GM08714 (cell line): ENCODE data around the gene BSPRY.
"Not testable (repeated sequence)": the region's sequence is repeated elsewhere in the genome, so short reads cannot be mapped to it uniquely, and the experiment has no call there.

Experiments used
- H3K4me3 ChIP-seq: fragments of 200-500 bp; sonication (Bioruptor generic); 2 replicates; pipeline ENCODE4 v1.5.1; 2014; ENCODE audit warnings: mild to moderate bottlenecking, low read length, inconsistent platforms
- ZNF274 ChIP-seq: IDR thresholded peaks from 2 replicates; pipeline ENCODE4 v1.6.1; 2012; ENCODE audit warnings: mild to moderate bottlenecking, low read depth, low read length

Gene BSPRY

DNA sequence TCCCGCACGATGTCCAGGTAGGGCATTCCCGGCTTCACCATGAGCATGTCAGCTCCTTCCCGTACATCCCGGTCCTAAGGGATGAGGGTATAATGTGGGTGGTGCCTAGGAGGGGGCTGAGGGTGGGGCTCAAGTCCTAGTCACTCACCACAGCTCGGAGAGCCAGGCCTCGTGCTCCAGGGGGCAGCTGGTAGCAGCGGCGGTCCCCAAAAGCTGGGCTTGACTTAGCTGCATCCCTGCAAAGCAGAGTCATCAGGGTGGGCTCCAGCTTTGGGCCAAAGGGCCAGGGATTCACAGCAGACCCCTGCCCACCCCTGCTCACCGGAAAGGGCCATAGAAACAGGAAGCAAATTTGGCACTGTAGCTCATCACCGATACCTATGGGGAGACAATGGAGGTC is 40.1 kb downstream of the BSPRY start:
- no peak overlapping the region for H3K4me3 ChIP-seq
- no peak for TF ChIP-seq ZNF274

DNA sequence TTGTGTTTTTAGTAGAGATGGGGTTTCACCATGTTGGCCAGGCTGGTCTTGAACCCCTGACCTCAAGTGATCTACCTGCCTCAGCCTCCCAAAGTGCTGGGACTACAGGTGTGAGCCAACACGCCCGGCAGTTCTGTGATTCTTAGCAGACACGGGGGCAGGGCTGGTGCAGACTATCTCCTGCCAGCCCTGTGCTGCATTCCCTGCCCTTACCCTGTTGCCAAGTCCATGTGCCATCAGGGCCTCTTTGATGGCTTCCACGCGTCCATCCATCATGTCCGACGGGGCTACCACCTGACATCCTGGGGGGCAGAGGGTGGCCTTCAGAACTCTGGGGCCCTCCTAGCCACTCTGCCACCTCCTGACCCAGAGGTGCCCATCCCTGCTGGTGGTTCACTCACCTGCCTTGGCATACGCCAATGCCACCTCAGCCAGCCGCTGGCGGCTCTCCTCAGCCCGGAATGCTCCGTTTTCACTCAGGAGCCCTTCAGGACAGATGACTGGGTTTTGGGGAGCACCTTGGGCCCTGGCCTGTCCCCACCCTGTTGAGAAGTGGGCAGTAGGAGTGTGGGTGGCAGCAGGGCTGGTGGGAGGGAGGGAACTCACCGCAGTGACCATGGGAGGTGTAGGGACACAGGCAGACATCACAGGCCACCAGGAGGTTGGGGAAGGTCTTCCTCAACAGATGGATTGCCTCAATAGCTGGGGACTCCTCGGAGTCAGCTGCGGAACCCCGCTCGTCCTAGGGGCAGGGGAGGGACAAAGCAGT is 41.0 kb downstream of the BSPRY start:
- H3K4me3 ChIP-seq, result no peak overlapping the region
- TF ChIP-seq ZNF274, result no peak

DNA sequence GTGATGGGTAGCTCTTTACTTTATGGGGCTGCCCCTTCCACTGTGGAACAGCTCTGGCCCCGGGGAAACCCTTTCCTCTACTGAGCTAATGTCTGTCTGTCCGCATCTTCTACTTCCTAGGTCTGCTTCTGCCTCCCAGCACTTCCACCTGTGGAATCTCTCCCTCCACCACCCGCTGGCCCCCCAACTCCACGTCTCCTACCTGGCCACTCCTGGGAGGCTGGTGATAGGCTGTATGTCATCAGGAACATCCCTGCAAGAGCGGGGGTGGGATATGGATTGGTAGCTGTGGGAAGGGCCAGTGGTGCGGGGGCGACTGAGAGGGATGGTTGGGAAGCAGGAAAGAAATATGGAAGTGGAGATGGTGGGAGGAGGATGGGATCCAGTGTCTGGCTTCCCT is 42.6 kb downstream of the BSPRY start:
- no peak overlapping the region for H3K4me3 ChIP-seq
- no peak for TF ChIP-seq ZNF274

GRCh38 chr9:113393281-113393680 is 43.9 kb downstream of the BSPRY start:
- no peak overlapping the region for H3K4me3 ChIP-seq
- no peak for TF ChIP-seq ZNF274

GRCh38 chr9:113395000-113395861 is 45.9 kb downstream of the BSPRY start:
- TF ChIP-seq ZNF274, result no peak

GRCh38 chr9:113397203-113397631 is 47.9 kb downstream of the BSPRY start:
- no peak overlapping the region for H3K4me3 ChIP-seq
- TF ChIP-seq ZNF274, result no peak

More at GRCh38 chr9:113395000-113395861, 45.9 kb downstream of the BSPRY start:
- H3K4me3 ChIP-seq, result no peak overlapping the region

DNA sequence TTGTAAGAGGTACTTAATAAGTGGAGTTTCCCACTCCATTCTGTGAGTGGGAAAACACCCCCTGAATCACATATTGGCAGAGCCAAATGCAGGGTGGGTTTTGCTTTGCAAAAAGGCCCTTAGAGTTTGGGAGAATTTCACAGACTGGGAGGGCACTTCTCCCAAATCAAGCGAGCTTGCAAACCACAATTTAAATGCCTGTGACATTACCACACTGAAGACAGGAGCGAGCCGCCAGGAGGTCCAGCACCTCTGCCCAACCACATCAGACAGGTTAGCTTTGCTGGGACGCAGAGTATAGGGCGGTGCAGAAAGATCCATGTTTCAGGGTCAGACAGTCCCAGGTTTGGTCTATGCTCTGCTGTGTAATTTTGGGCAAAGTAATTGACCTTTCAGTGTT is 49.5 kb downstream of the BSPRY start:
- no peak for TF ChIP-seq ZNF274
- H3K4me3 ChIP-seq, result no peak overlapping the region

DNA sequence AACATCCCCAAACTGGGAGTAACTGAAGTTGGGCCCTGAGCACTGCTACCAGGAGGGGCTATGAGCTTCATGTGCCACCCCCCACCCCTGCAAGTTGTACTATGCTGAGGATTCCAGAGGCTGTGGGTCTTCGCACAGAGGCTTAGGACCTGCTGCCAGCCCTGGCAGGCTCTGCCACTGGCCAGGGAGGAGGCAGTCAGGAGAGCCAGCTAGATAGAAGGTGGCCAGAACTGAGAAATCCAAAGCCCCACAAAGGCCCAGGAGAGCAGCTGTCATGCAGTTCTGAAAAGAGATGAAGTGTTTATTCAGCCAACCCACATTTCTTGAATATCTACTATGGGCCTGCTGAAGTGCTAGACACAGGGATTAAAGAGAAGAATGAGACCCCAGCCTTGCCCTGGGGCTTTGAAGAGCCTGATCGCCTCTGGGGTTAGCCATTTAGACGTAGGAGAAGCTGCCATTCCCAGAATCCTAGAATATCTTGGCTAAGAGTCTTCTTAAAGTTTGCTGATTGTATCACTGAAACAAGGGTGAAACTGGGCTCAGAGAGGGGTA is 50.4 kb downstream of the BSPRY start:
- H3K4me3 ChIP-seq, result no peak overlapping the region
- TF ChIP-seq ZNF274, result no peak

- TF ChIP-seq ZNF274, result no peak
- H3K4me3 ChIP-seq, result peak within 1 kb of the TSS; percentile 86
Measured at GRCh38 chr9:113401027-113401792, 51.9 kb downstream of the BSPRY start, which contains the start of gene ALAD. Gene ALAD (minus strand): TSS chr9:113401284. CDS start chr9:113393559, 7,725 bp downstream.

DNA sequence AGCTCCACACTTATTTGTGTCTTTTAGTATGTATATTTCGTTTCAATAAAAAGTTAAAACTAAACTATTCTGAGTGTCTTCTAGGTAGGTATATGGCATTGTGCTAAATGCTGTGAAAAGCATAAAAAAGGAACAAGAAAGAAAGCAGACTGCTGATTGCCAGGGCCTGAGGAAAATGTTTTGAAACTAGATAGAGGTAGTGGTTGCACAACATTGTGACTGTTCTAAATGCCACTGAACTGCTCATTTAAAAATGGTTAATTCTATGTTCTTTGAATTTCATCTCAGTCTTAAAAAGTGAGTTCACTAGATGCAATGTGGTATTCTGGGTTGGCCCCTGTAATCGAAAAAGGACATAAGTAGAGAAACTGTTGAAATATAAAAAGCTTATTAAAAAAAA is 54.3 kb downstream of the BSPRY start:
- no peak overlapping the region for H3K4me3 ChIP-seq
- TF ChIP-seq ZNF274, result no peak

GRCh38 chr9:113406353-113406752 is 57.0 kb downstream of the BSPRY start:
- not testable (repeated sequence) for H3K4me3 ChIP-seq

GRCh38 chr9:113406873-113407511 is 57.7 kb downstream of the BSPRY start:
- not testable (repeated sequence) for H3K4me3 ChIP-seq

GRCh38 chr9:113409481-113409880 is 60.1 kb downstream of the BSPRY start:
- peak overlapping the region; percentile 82 for H3K4me3 ChIP-seq
- no peak for TF ChIP-seq ZNF274

DNA sequence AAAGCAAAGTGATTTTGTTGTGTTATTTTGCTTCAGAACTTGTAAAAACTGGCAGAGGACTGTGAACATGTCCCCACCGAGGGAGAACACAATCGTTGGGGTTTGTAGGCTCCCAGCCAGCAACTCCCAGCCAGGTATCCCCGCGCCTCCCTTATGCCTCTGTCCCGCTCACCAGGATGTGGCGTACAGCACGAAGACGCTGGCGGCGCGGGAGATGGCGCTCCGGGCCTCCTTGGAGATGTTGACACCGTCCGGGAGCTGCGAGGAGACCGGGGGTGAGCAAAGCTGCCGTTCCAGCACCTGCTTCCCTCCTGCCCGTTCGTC is 60.5 kb downstream of the BSPRY start:
- TF ChIP-seq ZNF274, result no peak
- peak overlapping the region; percentile 82 for H3K4me3 ChIP-seq
